Measurements from ENCODE around the gene CTNNA2. TPM values are rescaled to one million over a fixed set of nuclear protein-coding genes. Genes with fewer than 3 reads are reported as not detected.

Gene CTNNA2
- total RNA-seq, 1 donor from 2014 or later: 3.5 TPM

GRCh38 chr2:80054346-80054675 lies 541.5 kb downstream of the CTNNA2 start:
- no peak overlapping the region for H3K4me3 ChIP-seq (ENCODE audit: low read depth, low read length)
- TF ChIP-seq, protein P1, sequence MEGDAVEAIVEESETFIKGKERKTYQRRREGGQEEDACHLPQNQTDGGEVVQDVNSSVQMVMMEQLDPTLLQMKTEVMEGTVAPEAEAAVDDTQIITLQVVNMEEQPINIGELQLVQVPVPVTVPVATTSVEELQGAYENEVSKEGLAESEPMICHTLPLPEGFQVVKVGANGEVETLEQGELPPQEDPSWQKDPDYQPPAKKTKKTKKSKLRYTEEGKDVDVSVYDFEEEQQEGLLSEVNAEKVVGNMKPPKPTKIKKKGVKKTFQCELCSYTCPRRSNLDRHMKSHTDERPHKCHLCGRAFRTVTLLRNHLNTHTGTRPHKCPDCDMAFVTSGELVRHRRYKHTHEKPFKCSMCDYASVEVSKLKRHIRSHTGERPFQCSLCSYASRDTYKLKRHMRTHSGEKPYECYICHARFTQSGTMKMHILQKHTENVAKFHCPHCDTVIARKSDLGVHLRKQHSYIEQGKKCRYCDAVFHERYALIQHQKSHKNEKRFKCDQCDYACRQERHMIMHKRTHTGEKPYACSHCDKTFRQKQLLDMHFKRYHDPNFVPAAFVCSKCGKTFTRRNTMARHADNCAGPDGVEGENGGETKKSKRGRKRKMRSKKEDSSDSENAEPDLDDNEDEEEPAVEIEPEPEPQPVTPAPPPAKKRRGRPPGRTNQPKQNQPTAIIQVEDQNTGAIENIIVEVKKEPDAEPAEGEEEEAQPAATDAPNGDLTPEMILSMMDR (IDR thresholded peaks at IDR 0.05; ENCODE audit: insufficient read depth, low read length, poor library complexity, severe bottlenecking): no peak
- no peaks in the 10 kb centered on the region for H3K36me3 ChIP-seq (ENCODE audit: control insufficient read depth, insufficient read depth, low read length)
- no peaks in the 10 kb centered on the region for H3K27me3 ChIP-seq (ENCODE audit: control insufficient read depth, insufficient read depth, low read length)
- peak; percentile 68 for DNase-seq (ENCODE audit: low read depth)

- no peaks in the 10 kb centered on the region for H3K27me3 ChIP-seq (ENCODE audit: control insufficient read depth, insufficient read depth, low read length)
- H3K36me3 ChIP-seq (ENCODE audit: control insufficient read depth, insufficient read depth, low read length): no peaks in the 10 kb centered on the region
- H3K4me3 ChIP-seq (ENCODE audit: low read depth, low read length): no peak overlapping the region
- DNase-seq (ENCODE audit: low read depth): no peak
- TF ChIP-seq, protein P1 (IDR thresholded peaks at IDR 0.05; ENCODE audit: insufficient read depth, low read length, poor library complexity, severe bottlenecking): no peak
These were observed 545.1 kb downstream of the CTNNA2 start for GRCh38 chr2:80057956-80058355.

DNA sequence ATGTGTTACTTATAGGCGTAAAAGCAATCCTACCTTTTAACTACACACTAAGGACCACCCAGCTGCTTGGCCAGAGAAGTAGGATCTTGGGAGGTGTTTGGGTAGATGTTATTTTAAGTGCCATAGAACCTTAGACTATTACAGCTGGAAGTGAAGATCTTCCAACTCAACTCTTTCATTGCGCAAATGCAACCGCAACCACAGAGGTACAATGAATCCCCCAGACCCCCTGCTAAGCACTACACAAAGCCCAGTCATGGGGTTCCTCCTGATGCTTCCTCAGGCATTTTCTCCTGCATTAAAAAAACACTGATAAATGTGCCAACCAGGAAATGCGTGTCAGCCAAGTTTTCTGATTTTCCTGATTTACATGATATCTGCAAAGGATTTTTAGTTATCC lies 545.7 kb downstream of the CTNNA2 start:
- H3K27me3 ChIP-seq (ENCODE audit: control insufficient read depth, insufficient read depth, low read length): no peaks in the 10 kb centered on the region
- H3K36me3 ChIP-seq (ENCODE audit: control insufficient read depth, insufficient read depth, low read length): no peaks in the 10 kb centered on the region
- H3K4me3 ChIP-seq (ENCODE audit: low read depth, low read length): no peak overlapping the region
- TF ChIP-seq, protein P1 (IDR thresholded peaks at IDR 0.05; ENCODE audit: insufficient read depth, low read length, poor library complexity, severe bottlenecking): no peak
- DNase-seq (ENCODE audit: low read depth): no peak

GRCh38 chr2:80059447-80059846 lies 546.6 kb downstream of the CTNNA2 start:
- H3K36me3 ChIP-seq (ENCODE audit: control insufficient read depth, insufficient read depth, low read length): no peaks in the 10 kb centered on the region
- DNase-seq (ENCODE audit: low read depth): no peak
- no peak overlapping the region for H3K4me3 ChIP-seq (ENCODE audit: low read depth, low read length)
- H3K27me3 ChIP-seq (ENCODE audit: control insufficient read depth, insufficient read depth, low read length): no peaks in the 10 kb centered on the region
- TF ChIP-seq, protein P1 (IDR thresholded peaks at IDR 0.05; ENCODE audit: insufficient read depth, low read length, poor library complexity, severe bottlenecking): no peak

DNA sequence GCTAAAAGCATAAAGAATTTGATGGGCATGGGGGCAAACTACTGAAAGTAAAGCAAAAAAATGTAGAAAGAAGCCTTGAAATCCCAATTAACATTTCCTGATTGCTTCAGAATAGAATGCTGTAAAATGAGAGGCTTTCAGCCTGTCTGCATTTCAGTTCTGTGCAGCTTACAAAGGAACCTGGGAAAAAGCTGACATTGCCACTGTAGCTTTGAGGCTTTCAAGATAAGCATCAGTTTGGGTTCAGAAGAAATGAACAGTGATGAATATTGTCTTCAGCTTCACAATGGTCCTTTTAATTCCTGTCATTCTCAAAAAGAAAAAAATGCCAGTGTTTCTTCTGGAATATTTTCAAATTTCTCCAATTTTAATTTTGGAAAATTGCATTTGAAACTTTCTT lies 549.0 kb downstream of the CTNNA2 start:
- no peak for DNase-seq (ENCODE audit: low read depth)
- no peak overlapping the region for H3K4me3 ChIP-seq (ENCODE audit: low read depth, low read length)
- TF ChIP-seq, protein P1 (IDR thresholded peaks at IDR 0.05; ENCODE audit: insufficient read depth, low read length, poor library complexity, severe bottlenecking): no peak
- H3K36me3 ChIP-seq (ENCODE audit: control insufficient read depth, insufficient read depth, low read length): no peaks in the 10 kb centered on the region
- no peaks in the 10 kb centered on the region for H3K27me3 ChIP-seq (ENCODE audit: control insufficient read depth, insufficient read depth, low read length)

GRCh38 chr2:80062298-80062697 lies 549.4 kb downstream of the CTNNA2 start:
- no peaks in the 10 kb centered on the region for H3K36me3 ChIP-seq (ENCODE audit: control insufficient read depth, insufficient read depth, low read length)
- H3K27me3 ChIP-seq (ENCODE audit: control insufficient read depth, insufficient read depth, low read length): no peaks in the 10 kb centered on the region
- no peak overlapping the region for H3K4me3 ChIP-seq (ENCODE audit: low read depth, low read length)
- DNase-seq (ENCODE audit: low read depth): no peak
- TF ChIP-seq, protein P1 (IDR thresholded peaks at IDR 0.05; ENCODE audit: insufficient read depth, low read length, poor library complexity, severe bottlenecking): no peak
